K562 (cell line): Measurements from ENCODE around the gene RIMS3. TPM values are rescaled to one million over a fixed set of nuclear protein-coding genes. Genes with fewer than 3 reads are reported as not detected.

ENCODE experiments used
- ATAC-seq: fragments of 200-7000 bp; cut with Tn5 transposase; 3 replicates; pipeline ENCODE4 v1.9.1; 2020; ENCODE audit warnings: moderate library complexity
- BruUV-seq: library from RNA; stranded (reverse); fragments of 400-500 nt; replicated peaks from 2 replicates; lab custom pipeline; 2021; lab: Mats Ljungman, UMichigan
- CTCF ChIA-PET: fragments of 300-600 bp; formaldehyde crosslinking; extraction: SDS; loops from one replicate; lab custom pipeline; 2021; ENCODE audit warnings: low intra/inter-chr PET ratio; lab: Yijun Ruan, JAX
- POLR2A ChIA-PET: fragments of 300-600, 350-650 bp; sonication (Branson Sonifier 250); formaldehyde crosslinking; extraction: SDS; loops from one replicate; lab custom pipeline; 2021; ENCODE audit warnings: antibody characterized with exemption, inconsistent platforms; lab: Yijun Ruan, JAX
- DNase-seq, 4 experiments: peaks; one replicate each; pipeline versions ENCODE4 v3.0.0 to v3.0.0-alpha.2; 2011 to 2018; ENCODE audit warnings: low spot score in 3 of 4, mixed read lengths in 3 of 4; ENCODE audit errors: extremely low read depth in 1 of 4
- FAIRE-seq: peaks from 2 replicates; lab custom pipeline; 2011; peaks lifted over from hg19 to GRCh38; lab: Jason Lieb, UNC
- H2AFZ ChIP-seq: 2 replicates; pipeline ENCODE4 v1.6.0; 2011; ENCODE audit warnings: low read depth, low read length, control low read depth, inconsistent platforms
- H3K27ac ChIP-seq: fragments of 200-600 bp; 3 replicates; pipeline ENCODE4 v1.8.0; 2011; ENCODE audit warnings: low read depth, mild to moderate bottlenecking, control low read depth, inconsistent platforms, low read length, moderate library complexity, mixed read lengths; ENCODE audit errors: extremely low read depth
- H3K27me3 ChIP-seq, 2 experiments: fragments of 300-600 bp in 1 of 2; 2 replicates in 1 of 2; 3 replicates in 1 of 2; pipeline versions ENCODE4 v1.6.0 to v1.8.0; 2011; ENCODE audit warnings: inconsistent platforms in 2 of 2, low read length in 2 of 2, mild to moderate bottlenecking in 1 of 2, mixed read lengths in 1 of 2, moderate library complexity in 1 of 2; ENCODE audit not compliant: control insufficient read depth in 2 of 2, insufficient read depth in 2 of 2
- H3K36me3 ChIP-seq: fragments of 300-600 bp; 3 replicates; pipeline ENCODE4 v1.8.0; 2011; ENCODE audit warnings: mild to moderate bottlenecking, low read length, inconsistent platforms; ENCODE audit not compliant: control insufficient read depth, insufficient read depth
- H3K4me1 ChIP-seq, 2 experiments: fragments of 200-600 bp in 1 of 2; replicated peaks in 1 of 2; 2 replicates in 1 of 2; 3 replicates in 1 of 2; pipeline versions ENCODE4 v1.5.1 to v1.8.0; 2011; ENCODE audit warnings: inconsistent platforms in 2 of 2, low read length in 2 of 2, mild to moderate bottlenecking in 1 of 2, mixed read lengths in 1 of 2, moderate library complexity in 1 of 2; ENCODE audit not compliant: control insufficient read depth in 2 of 2, insufficient read depth in 2 of 2
- H3K4me2 ChIP-seq: 2 replicates; pipeline ENCODE4 v1.6.1; 2011; ENCODE audit warnings: low read length, control low read depth, inconsistent platforms, mixed read lengths; ENCODE audit not compliant: insufficient read depth
- H3K4me3 ChIP-seq: fragments of 200-600 bp; sonication (generic), shearing (Covaris generic); 2 replicates; pipeline ENCODE4 v1.5.1; 2016; ENCODE audit warnings: control low read depth, inconsistent platforms
- H3K79me2 ChIP-seq: fragments of 200-600 bp; 3 replicates; pipeline ENCODE4 v1.8.0; 2011; ENCODE audit warnings: low read length, inconsistent platforms; ENCODE audit not compliant: control insufficient read depth, insufficient read depth
- H3K9ac ChIP-seq, 2 experiments: 2 replicates each; pipeline versions ENCODE4 v1.6.0 to v1.6.1; 2011; ENCODE audit warnings: low read depth in 2 of 2, low read length in 2 of 2, control low read depth in 1 of 2, inconsistent platforms in 1 of 2, mild to moderate bottlenecking in 1 of 2, mixed read lengths in 1 of 2; ENCODE audit not compliant: insufficient read depth in 1 of 2
- H3K9me1 ChIP-seq: one replicate; pipeline ENCODE4 v1.6.0; 2011; ENCODE audit warnings: inconsistent platforms, mild to moderate bottlenecking, low read length, moderate library complexity; ENCODE audit not compliant: control insufficient read depth, insufficient read depth
- H3K9me3 ChIP-seq: replicated peaks from 2 replicates; pipeline ENCODE4 v1.5.1; 2011; ENCODE audit warnings: low read depth, low read length, inconsistent platforms; ENCODE audit not compliant: control insufficient read depth, insufficient read depth
- H4K20me1 ChIP-seq: replicated peaks from 2 replicates; pipeline ENCODE4 v1.6.1; 2011; ENCODE audit warnings: low read length, inconsistent platforms, mixed read lengths; ENCODE audit not compliant: control insufficient read depth, insufficient read depth
- CCAR2 ChIP-seq: fragments of 200-400 bp; formaldehyde crosslinking; IDR thresholded peaks from 2 replicates; pipeline ENCODE4 v1.6.1; 2017; ENCODE audit warnings: mild to moderate bottlenecking, low read depth, low read length
- NFIC ChIP-seq: fragments of 450-650 bp; IDR thresholded peaks from 2 replicates; pipeline ENCODE4 v1.6.1; 2017; ENCODE audit warnings: mild to moderate bottlenecking, inconsistent platforms
- RBBP5 ChIP-seq: fragments of 200-600 bp; sonication (generic); IDR thresholded peaks from 2 replicates; pipeline ENCODE4 v1.6.1; 2012; ENCODE audit warnings: borderline replicate concordance, mild to moderate bottlenecking, low read length, control low read depth, inconsistent platforms; ENCODE audit not compliant: insufficient read depth, poor library complexity, severe bottlenecking
- SMARCB1 ChIP-seq: IDR thresholded peaks from 2 replicates; pipeline ENCODE4 v1.6.1; 2011; ENCODE audit warnings: improper control_type of control experiment, low read depth; ENCODE audit not compliant: insufficient read length
- ZNF77 ChIP-seq: fragments of 250-450 bp; sonication (Bioruptor Pico); IDR thresholded peaks from 2 replicates; pipeline ENCODE4 v1.5.0; 2020
- WGBS: fragments of 100-300 bp; shearing (Covaris generic); methylation state at CpG from one replicate; pipeline ENCODE4 v1.1.6; 2016; ENCODE audit warnings: low coverage, mixed read lengths; ENCODE audit not compliant: insufficient coverage; ENCODE audit errors: missing lambda C conversion rate; 5-methylcytosine and 5-hydroxymethylcytosine counted together
- in situ Hi-C: fragments of 300-500 bp; cut with MboI; formaldehyde crosslinking; loops from 4 replicates; pipeline ENCODE4 v1.15.0; 2018; ENCODE audit warnings: inconsistent platforms, mixed read lengths
- intact Hi-C: fragments of 100-400 bp; cut with micrococcal nuclease; formaldehyde crosslinking; loops from 2 replicates; pipeline ENCODE4 v1.14.2; 2022
- polyA plus RNA-seq, 8 experiments: library from polyadenylated mRNA; depleted of rRNA in 4 of 8; stranded (reverse) in 5 of 8; unstranded in 3 of 8; fragments of >200 nt; fragmentation: Nextera tagmentation in 2 of 8; fragmentation: Illumina TruSeq in 1 of 8; extraction: Ambion mirVana in 2 of 8; extraction: Trizol in 1 of 8; gene quantifications; 2 replicates each; pipeline versions ENCODE4 v1.2.1 to v1.2.3, GENCODE V29; 2011 to 2014; ENCODE audit warnings: inconsistent platforms in 1 of 8, missing spikeins in 1 of 8
- total RNA-seq, 7 experiments: library from RNA; depleted of rRNA in 6 of 7; stranded (reverse); fragments of >200 nt in 6 of 7; fragmentation: Illumina TruSeq in 2 of 7; extraction: Trizol in 2 of 7; gene quantifications; 2 replicates each; pipeline versions ENCODE4 v1.2.1 to v1.2.3, GENCODE V29; 2011 to 2021; ENCODE audit warnings: low replicate concordance in 1 of 7
- TF ChIP-seq, protein P1 (sequence below), 2 experiments: IDR thresholded peaks; 2 replicates each; pipeline ENCODE4 v1.6.1; 2012; ENCODE audit warnings: improper control_type of control experiment in 2 of 2, low read depth in 2 of 2, low read length in 2 of 2, borderline replicate concordance in 1 of 2

RIMS3 gene
- total and polyA plus RNA-seq, 9 of the 15 experiments (the other 6 are each of a cell fraction or from before 2014, with no cell fraction given): 0.06 to 1.2 (median 0.59) TPM

- H3K9me1 ChIP-seq: no peaks in the 10 kb centered on the region
- CTCF ChIA-PET: interaction anchor here (0.6 kb wide), 1 partner anchor 255 kb away, joined by 4 read pairs; no protein-coding TSS in a partner anchor
- no peaks in the 10 kb centered on the region for H3K9me3 ChIP-seq
- POLR2A ChIA-PET: interaction anchor here (0.7 kb wide), 2 partner anchors 31 to 97 kb away, joined by 3 read pairs; partner anchors contain the start of gene NFYC
- FAIRE-seq: no peak
- intact Hi-C loops: no loop called here
- in situ Hi-C loops: no loop called here
- no peak overlapping the region for H3K9ac ChIP-seq
- ATAC-seq: no peak
- H3K27me3 ChIP-seq: no peaks in the 10 kb centered on the region
- no TSS peak for BruUV-seq
- 0 out of 5 replicates have a peak, but pooled peaks cover 0 to 3% of the 10 kb centered on the region in 2 experiments for H3K4me1 ChIP-seq
- no peaks in the 10 kb centered on the region for H4K20me1 ChIP-seq
- H3K4me2 ChIP-seq: no peak overlapping the region
- no peaks in the 10 kb centered on the region for H3K79me2 ChIP-seq
- WGBS: 2% methylated on average over 3 of the region's 3 CpGs
- TF ChIP-seq CCAR2: no peak
- TF ChIP-seq, protein P1, sequence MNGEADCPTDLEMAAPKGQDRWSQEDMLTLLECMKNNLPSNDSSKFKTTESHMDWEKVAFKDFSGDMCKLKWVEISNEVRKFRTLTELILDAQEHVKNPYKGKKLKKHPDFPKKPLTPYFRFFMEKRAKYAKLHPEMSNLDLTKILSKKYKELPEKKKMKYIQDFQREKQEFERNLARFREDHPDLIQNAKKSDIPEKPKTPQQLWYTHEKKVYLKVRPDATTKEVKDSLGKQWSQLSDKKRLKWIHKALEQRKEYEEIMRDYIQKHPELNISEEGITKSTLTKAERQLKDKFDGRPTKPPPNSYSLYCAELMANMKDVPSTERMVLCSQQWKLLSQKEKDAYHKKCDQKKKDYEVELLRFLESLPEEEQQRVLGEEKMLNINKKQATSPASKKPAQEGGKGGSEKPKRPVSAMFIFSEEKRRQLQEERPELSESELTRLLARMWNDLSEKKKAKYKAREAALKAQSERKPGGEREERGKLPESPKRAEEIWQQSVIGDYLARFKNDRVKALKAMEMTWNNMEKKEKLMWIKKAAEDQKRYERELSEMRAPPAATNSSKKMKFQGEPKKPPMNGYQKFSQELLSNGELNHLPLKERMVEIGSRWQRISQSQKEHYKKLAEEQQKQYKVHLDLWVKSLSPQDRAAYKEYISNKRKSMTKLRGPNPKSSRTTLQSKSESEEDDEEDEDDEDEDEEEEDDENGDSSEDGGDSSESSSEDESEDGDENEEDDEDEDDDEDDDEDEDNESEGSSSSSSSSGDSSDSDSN (IDR thresholded peaks at IDR 0.05; ENCODE audit: borderline replicate concordance in 1 of 2, low read depth in 2 of 2, low read length in 2 of 2): no peak
- no peak for TF ChIP-seq RBBP5
- TF ChIP-seq ZNF77 (CRISPR knock-in tag): no peak
- peak; percentile 42 for TF ChIP-seq NFIC
- TF ChIP-seq SMARCB1: no peak
- H2AFZ ChIP-seq: peak overlapping the region; percentile 3; the same call in 1 of the 2 replicates
- H3K27ac ChIP-seq: no peak overlapping the region
- no peaks in the 10 kb centered on the region for H3K36me3 ChIP-seq
- no peak overlapping the region for H3K4me3 ChIP-seq
- DNase-seq: no peak
Measured at GRCh38 chr1:40594187-40594531, 71.3 kb downstream of the RIMS3 start.
